ENCODE measurements around the gene TENM3. TPM values are rescaled to one million over a fixed set of nuclear protein-coding genes. Genes with fewer than 3 reads are reported as not detected.

TENM3 gene
- total and polyA plus RNA-seq, 7 experiments from 2014 or later, result not detected

- H3K36me3 Mint-ChIP-seq, result peaks cover 0 to 7% (median 3%) of the 10 kb centered on the region in 5 donors
- no peak for ATAC-seq
- Histone ChIP-seq H3K36me3 (ENCODE audit: control insufficient read depth in 2 of 3, insufficient read depth in 3 of 3, low read length in 3 of 3) (no peaks in the 10 kb centered on the region), H3K9me3 (ENCODE audit: control insufficient read depth in 2 of 3, low read length in 3 of 3) (no peaks in the 10 kb centered on the region), H3K4me1 (ENCODE audit: control insufficient read depth in 2 of 2, insufficient read depth in 2 of 2, low read length in 2 of 2) (no peaks in the 10 kb centered on the region), H3K4me3 (ENCODE audit: low read length) (no peak overlapping the region), H3K27ac (ENCODE audit: low read depth, low read length) (no peak overlapping the region), H3K27me3 (ENCODE audit: control insufficient read depth in 2 of 2, insufficient read depth in 2 of 2, low read length in 2 of 2) (no peaks in the 10 kb centered on the region)
- H3K27ac Mint-ChIP-seq, result no peak overlapping the region
- intact Hi-C loops (cut with micrococcal nuclease), result no loop called here
- peaks cover 5 to 61% (median 36%) of the 10 kb centered on the region in 5 donors for H3K27me3 Mint-ChIP-seq
- H3K9me3 Mint-ChIP-seq, result peaks cover 0 to 4% (median 0%) of the 10 kb centered on the region in 11 donors
- peaks cover 0 to 5% (median 0%) of the 10 kb centered on the region in 7 donors for H3K4me1 Mint-ChIP-seq
- no peak overlapping the region for H3K4me3 Mint-ChIP-seq
- DNase-seq, result no peak
- CTCF ChIA-PET, result no interaction called here
- POLR2A ChIA-PET, result no interaction called here
These were observed 596.9 kb downstream of the TENM3 start for GRCh38 chr4:182840108-182840507.

- Histone ChIP-seq H3K36me3 (ENCODE audit: control insufficient read depth in 2 of 3, insufficient read depth in 3 of 3, low read length in 3 of 3) (no peaks in the 10 kb centered on the region), H3K9me3 (ENCODE audit: control insufficient read depth in 2 of 3, low read length in 3 of 3) (no peaks in the 10 kb centered on the region), H3K27me3 (ENCODE audit: control insufficient read depth in 2 of 2, insufficient read depth in 2 of 2, low read length in 2 of 2) (no peaks in the 10 kb centered on the region), H3K4me1 (ENCODE audit: control insufficient read depth in 2 of 2, insufficient read depth in 2 of 2, low read length in 2 of 2) (no peaks in the 10 kb centered on the region), H3K27ac (ENCODE audit: low read depth, low read length) (no peak overlapping the region), H3K4me3 (ENCODE audit: low read length) (no peak overlapping the region)
- no peak overlapping the region for H3K4me3 Mint-ChIP-seq
- no peak for ATAC-seq
- H3K27me3 Mint-ChIP-seq, result peaks cover 0 to 41% (median 19%) of the 10 kb centered on the region in 5 donors
- intact Hi-C loops (cut with micrococcal nuclease), result no loop called here
- ChIA-PET CTCF (no interaction called here), POLR2A (no interaction called here)
- DNase-seq, result no peak
- peaks cover 0 to 3% (median 0%) of the 10 kb centered on the region in 5 donors for H3K36me3 Mint-ChIP-seq
- H3K9me3 Mint-ChIP-seq, result peaks cover 0 to 2% (median 0%) of the 10 kb centered on the region in 11 donors
- H3K4me1 Mint-ChIP-seq, result peaks cover 0 to under 1% (median 0%) of the 10 kb centered on the region in 7 donors
- no peak overlapping the region for H3K27ac Mint-ChIP-seq
These were observed 599.0 kb downstream of the TENM3 start for GRCh38 chr4:182842104-182842600.

DNA sequence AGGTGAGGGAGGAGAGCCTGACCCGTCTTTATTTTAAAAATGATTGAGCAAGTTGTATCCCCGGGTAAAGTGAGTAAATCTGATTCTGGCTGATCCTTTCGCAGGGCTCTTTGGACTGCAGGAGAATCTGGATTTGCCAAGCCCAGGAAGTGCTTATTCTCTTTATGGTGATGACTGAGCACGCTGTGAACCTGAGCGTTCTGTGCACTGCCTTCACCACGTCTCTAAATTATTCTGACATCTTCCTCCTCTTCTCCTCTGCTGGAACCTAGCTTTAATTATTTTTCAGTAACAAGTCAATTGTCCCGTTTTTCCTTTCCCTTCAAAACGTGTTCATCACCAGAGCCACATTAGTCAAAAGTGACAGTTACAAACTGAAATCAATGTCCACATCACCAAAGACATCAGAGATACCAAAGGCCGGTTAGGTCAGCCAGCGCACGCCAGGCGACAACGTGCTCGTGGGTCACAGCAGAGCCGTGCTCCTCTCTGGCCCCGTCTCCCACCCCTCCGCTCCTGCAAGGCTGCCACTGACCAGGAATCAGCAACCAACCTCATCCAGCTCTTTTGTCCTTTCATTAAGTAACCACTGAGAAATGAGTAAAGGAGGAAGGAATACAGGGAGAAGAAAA, 599.7 kb downstream of the TENM3 start:
- CTCF ChIA-PET, result no interaction called here
- H3K9me3 ChIP-seq (ENCODE audit: control insufficient read depth in 2 of 3, low read length in 3 of 3), result no peaks in the 10 kb centered on the region
- Mint-ChIP-seq H3K4me3 (no peak overlapping the region), H3K9me3 (peaks cover 0 to 2% (median 0%) of the 10 kb centered on the region in 11 donors), H3K27ac (no peak overlapping the region), H3K4me1 (no peaks in the 10 kb centered on the region), H3K36me3 (no peaks in the 10 kb centered on the region), H3K27me3 (peaks cover 0 to 33% (median 13%) of the 10 kb centered on the region in 5 donors)
- no peaks in the 10 kb centered on the region for H3K4me1 ChIP-seq (ENCODE audit: control insufficient read depth in 2 of 2, insufficient read depth in 2 of 2, low read length in 2 of 2)
- POLR2A ChIA-PET, result no interaction called here
- H3K27me3 ChIP-seq (ENCODE audit: control insufficient read depth in 2 of 2, insufficient read depth in 2 of 2, low read length in 2 of 2), result no peaks in the 10 kb centered on the region
- DNase-seq (no peak), ATAC-seq (no peak)
- H3K4me3 ChIP-seq (ENCODE audit: low read length), result no peak overlapping the region
- intact Hi-C loops (cut with micrococcal nuclease), result no loop called here
- H3K36me3 ChIP-seq (ENCODE audit: control insufficient read depth in 2 of 3, insufficient read depth in 3 of 3, low read length in 3 of 3), result no peaks in the 10 kb centered on the region
- no peak overlapping the region for H3K27ac ChIP-seq (ENCODE audit: low read depth, low read length)

- no peaks in the 10 kb centered on the region for H3K36me3 Mint-ChIP-seq
- H3K4me3 Mint-ChIP-seq, result no peak overlapping the region
- H3K27me3 Mint-ChIP-seq, result peaks cover 0 to 23% (median 10%) of the 10 kb centered on the region in 5 donors
- H3K4me1 Mint-ChIP-seq, result no peaks in the 10 kb centered on the region
- Histone ChIP-seq H3K36me3 (ENCODE audit: control insufficient read depth in 2 of 3, insufficient read depth in 3 of 3, low read length in 3 of 3) (no peaks in the 10 kb centered on the region), H3K9me3 (ENCODE audit: control insufficient read depth in 2 of 3, low read length in 3 of 3) (no peaks in the 10 kb centered on the region), H3K4me3 (ENCODE audit: low read length) (no peak overlapping the region), H3K27ac (ENCODE audit: low read depth, low read length) (no peak overlapping the region), H3K27me3 (ENCODE audit: control insufficient read depth in 2 of 2, insufficient read depth in 2 of 2, low read length in 2 of 2) (no peaks in the 10 kb centered on the region), H3K4me1 (ENCODE audit: control insufficient read depth in 2 of 2, insufficient read depth in 2 of 2, low read length in 2 of 2) (no peaks in the 10 kb centered on the region)
- H3K27ac Mint-ChIP-seq, result no peak overlapping the region
- H3K9me3 Mint-ChIP-seq, result peaks cover 0 to 2% (median 0%) of the 10 kb centered on the region in 11 donors
- DNase-seq, result no peak
- ChIA-PET CTCF (no interaction called here), POLR2A (no interaction called here)
- intact Hi-C loops (cut with micrococcal nuclease), result no loop called here
- ATAC-seq, result no peak
These were observed 600.7 kb downstream of the TENM3 start for GRCh38 chr4:182843808-182844325.

- no peak overlapping the region for H3K27ac Mint-ChIP-seq
- no peaks in the 10 kb centered on the region for H3K4me1 ChIP-seq (ENCODE audit: control insufficient read depth in 2 of 2, insufficient read depth in 2 of 2, low read length in 2 of 2)
- no peaks in the 10 kb centered on the region for H3K36me3 Mint-ChIP-seq
- no peak overlapping the region for H3K27ac ChIP-seq (ENCODE audit: low read depth, low read length)
- no peak overlapping the region for H3K4me3 Mint-ChIP-seq
- no peaks in the 10 kb centered on the region for H3K27me3 ChIP-seq (ENCODE audit: control insufficient read depth in 2 of 2, insufficient read depth in 2 of 2, low read length in 2 of 2)
- H3K9me3 Mint-ChIP-seq, result peaks cover 0 to 2% (median 0%) of the 10 kb centered on the region in 11 donors
- H3K4me3 ChIP-seq (ENCODE audit: low read length), result no peak overlapping the region
- peaks cover 0 to 10% (median 7%) of the 10 kb centered on the region in 5 donors for H3K27me3 Mint-ChIP-seq
- no peaks in the 10 kb centered on the region for H3K36me3 ChIP-seq (ENCODE audit: control insufficient read depth in 2 of 3, insufficient read depth in 3 of 3, low read length in 3 of 3)
- no peak for DNase-seq
- intact Hi-C loops (cut with micrococcal nuclease), result no loop called here
- CTCF ChIA-PET, result no interaction called here
- POLR2A ChIA-PET, result no interaction called here
- H3K4me1 Mint-ChIP-seq, result no peaks in the 10 kb centered on the region
- no peaks in the 10 kb centered on the region for H3K9me3 ChIP-seq (ENCODE audit: control insufficient read depth in 2 of 3, low read length in 3 of 3)
- no peak for ATAC-seq
These were observed 602.4 kb downstream of the TENM3 start for GRCh38 chr4:182845618-182846017.

- Mint-ChIP-seq H3K4me1 (no peaks in the 10 kb centered on the region), H3K36me3 (no peaks in the 10 kb centered on the region), H3K27ac (no peak overlapping the region), H3K9me3 (peaks cover 0 to 2% (median 0%) of the 10 kb centered on the region in 11 donors), H3K4me3 (no peak overlapping the region), H3K27me3 (peaks cover 0 to 9% (median 7%) of the 10 kb centered on the region in 5 donors)
- Histone ChIP-seq H3K4me3 (ENCODE audit: low read length) (no peak overlapping the region), H3K27me3 (ENCODE audit: control insufficient read depth in 2 of 2, insufficient read depth in 2 of 2, low read length in 2 of 2) (no peaks in the 10 kb centered on the region), H3K36me3 (ENCODE audit: control insufficient read depth in 2 of 3, insufficient read depth in 3 of 3, low read length in 3 of 3) (no peaks in the 10 kb centered on the region), H3K9me3 (ENCODE audit: control insufficient read depth in 2 of 3, low read length in 3 of 3) (no peaks in the 10 kb centered on the region), H3K27ac (ENCODE audit: low read depth, low read length) (no peak overlapping the region), H3K4me1 (ENCODE audit: control insufficient read depth in 2 of 2, insufficient read depth in 2 of 2, low read length in 2 of 2) (no peaks in the 10 kb centered on the region)
- ChIA-PET POLR2A (no interaction called here), CTCF (no interaction called here)
- DNase-seq (no peak), ATAC-seq (no peak)
- intact Hi-C loops (cut with micrococcal nuclease), result no loop called here
These were observed 602.8 kb downstream of the TENM3 start for GRCh38 chr4:182846036-182846435.
